Kidney epithelial cell (primary cell): ENCODE results near the gene CDH26. TPM values are rescaled to one million over a fixed set of nuclear protein-coding genes. Genes with fewer than 3 reads are reported as not detected.

Source experiments
- DNase-seq: peaks from one replicate; pipeline ENCODE4 v3.0.0-alpha.2; 2010; ENCODE audit warnings: low read depth
- H3K27me3 ChIP-seq: 2 replicates; pipeline ENCODE4 v1.6.0; 2011; ENCODE audit warnings: low read length; ENCODE audit not compliant: control insufficient read depth, insufficient read depth
- H3K36me3 ChIP-seq: 2 replicates; pipeline ENCODE4 v1.5.1; 2011; ENCODE audit warnings: low read length; ENCODE audit not compliant: control insufficient read depth, insufficient read depth
- H3K4me3 ChIP-seq: 2 replicates; pipeline ENCODE4 v1.5.1; 2011; ENCODE audit warnings: low read depth, mild to moderate bottlenecking, control low read depth, low read length
- total RNA-seq: library from RNA; depleted of rRNA; stranded (reverse); fragments of >200 nt; gene quantifications from 2 replicates; pipeline ENCODE4 v1.2.3, GENCODE V29; 2015
- TF ChIP-seq, protein P1 (sequence below): IDR thresholded peaks from 2 replicates; pipeline ENCODE4 v1.5.1; 2011; ENCODE audit warnings: mild to moderate bottlenecking, moderate library complexity, low read length, control low read depth, inconsistent platforms; ENCODE audit not compliant: insufficient read depth, poor library complexity, severe bottlenecking

CDH26 gene
- total RNA-seq, 1 donor from 2014 or later = 0.29 TPM

- no peaks in the 10 kb centered on the region for H3K27me3 ChIP-seq
- DNase-seq = no peak
- TF ChIP-seq, protein P1, sequence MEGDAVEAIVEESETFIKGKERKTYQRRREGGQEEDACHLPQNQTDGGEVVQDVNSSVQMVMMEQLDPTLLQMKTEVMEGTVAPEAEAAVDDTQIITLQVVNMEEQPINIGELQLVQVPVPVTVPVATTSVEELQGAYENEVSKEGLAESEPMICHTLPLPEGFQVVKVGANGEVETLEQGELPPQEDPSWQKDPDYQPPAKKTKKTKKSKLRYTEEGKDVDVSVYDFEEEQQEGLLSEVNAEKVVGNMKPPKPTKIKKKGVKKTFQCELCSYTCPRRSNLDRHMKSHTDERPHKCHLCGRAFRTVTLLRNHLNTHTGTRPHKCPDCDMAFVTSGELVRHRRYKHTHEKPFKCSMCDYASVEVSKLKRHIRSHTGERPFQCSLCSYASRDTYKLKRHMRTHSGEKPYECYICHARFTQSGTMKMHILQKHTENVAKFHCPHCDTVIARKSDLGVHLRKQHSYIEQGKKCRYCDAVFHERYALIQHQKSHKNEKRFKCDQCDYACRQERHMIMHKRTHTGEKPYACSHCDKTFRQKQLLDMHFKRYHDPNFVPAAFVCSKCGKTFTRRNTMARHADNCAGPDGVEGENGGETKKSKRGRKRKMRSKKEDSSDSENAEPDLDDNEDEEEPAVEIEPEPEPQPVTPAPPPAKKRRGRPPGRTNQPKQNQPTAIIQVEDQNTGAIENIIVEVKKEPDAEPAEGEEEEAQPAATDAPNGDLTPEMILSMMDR = peak; percentile 70
- no peaks in the 10 kb centered on the region for H3K36me3 ChIP-seq
- peak overlapping the region; percentile 51 for H3K4me3 ChIP-seq
Measured at GRCh38 chr20:59933849-59934585, 24.2 kb upstream of the CDH26 start.

- TF ChIP-seq, protein P1 = no peak
- no peaks in the 10 kb centered on the region for H3K27me3 ChIP-seq
- no peak overlapping the region for H3K4me3 ChIP-seq
- H3K36me3 ChIP-seq = no peaks in the 10 kb centered on the region
- DNase-seq = no peak
Measured at GRCh38 chr20:59935457-59936185, 22.6 kb upstream of the CDH26 start.

DNA sequence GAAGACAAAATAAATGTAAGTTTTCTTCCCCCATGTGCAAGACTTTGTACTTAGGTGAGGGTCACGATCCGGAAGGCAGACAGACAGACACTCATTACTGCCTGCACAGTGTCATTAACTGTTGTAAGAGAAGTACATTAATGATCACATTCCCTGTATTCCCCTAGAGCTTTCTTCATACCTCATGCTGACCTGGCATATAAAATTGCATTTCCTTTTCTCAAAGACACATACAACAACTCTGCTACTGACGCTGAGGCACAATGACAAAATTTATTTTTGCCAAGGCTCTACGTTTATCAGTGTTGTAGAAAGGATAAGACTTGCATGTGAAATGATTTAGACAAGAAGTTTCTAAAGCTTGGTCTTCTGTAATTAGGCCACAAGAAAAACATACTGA lies 21.8 kb upstream of the CDH26 start:
- no peak overlapping the region for H3K4me3 ChIP-seq
- no peak for DNase-seq
- TF ChIP-seq, protein P1 = no peak
- H3K27me3 ChIP-seq = no peaks in the 10 kb centered on the region
- no peaks in the 10 kb centered on the region for H3K36me3 ChIP-seq

DNA sequence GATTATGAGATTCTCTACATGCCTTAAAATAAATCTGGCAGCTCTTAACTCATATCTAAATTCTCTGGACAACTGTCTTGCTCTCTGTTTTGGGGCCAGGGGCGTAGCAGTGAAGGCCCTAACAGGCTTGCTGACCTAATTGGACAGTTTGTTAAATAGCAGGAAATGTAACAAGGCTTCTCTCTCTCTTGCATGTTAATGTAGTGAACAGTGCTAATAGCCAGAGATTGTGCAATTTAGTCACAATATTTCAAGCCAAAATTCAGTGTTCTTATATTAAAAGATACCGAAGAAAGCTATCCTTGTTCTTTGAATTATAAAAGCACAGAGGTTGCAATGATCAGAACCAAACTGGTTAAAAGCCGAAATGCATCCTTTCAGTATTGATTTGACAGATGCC lies 21.1 kb upstream of the CDH26 start:
- no peaks in the 10 kb centered on the region for H3K27me3 ChIP-seq
- H3K36me3 ChIP-seq = no peaks in the 10 kb centered on the region
- TF ChIP-seq, protein P1 = no peak
- DNase-seq = no peak
- no peak overlapping the region for H3K4me3 ChIP-seq

- Histone ChIP-seq H3K4me3 (no peak overlapping the region), H3K36me3 (no peaks in the 10 kb centered on the region), H3K27me3 (no peaks in the 10 kb centered on the region)
- DNase-seq = no peak
- TF ChIP-seq, protein P1 = no peak
Measured at GRCh38 chr20:59938221-59938620, 20.0 kb upstream of the CDH26 start.
